HepG2 (cell line): ENCODE results near the gene KIFAP3. TPM values are rescaled to one million over a fixed set of nuclear protein-coding genes. Genes with fewer than 3 reads are reported as not detected.

Source experiments
- ARNT ChIP-seq: fragments of 450-650 bp; IDR thresholded peaks from 2 replicates; pipeline ENCODE4 v1.6.1; 2017
- ARNT2 ChIP-seq: sonication (generic); formaldehyde crosslinking; IDR thresholded peaks from 2 replicates; pipeline ENCODE4 v1.8.0; 2022; ENCODE audit warnings: mild to moderate bottlenecking, low read depth, missing genetic modification reagents, moderate library complexity
- CERS6 ChIP-seq: sonication (generic); formaldehyde crosslinking; IDR thresholded peaks from 2 replicates; pipeline ENCODE4 v1.5.0; 2020; ENCODE audit warnings: missing genetic modification reagents
- DMAP1 ChIP-seq: IDR thresholded peaks from 2 replicates; pipeline ENCODE4 v1.6.1; 2016
- ELF1 ChIP-seq: sonication (generic); formaldehyde crosslinking; IDR thresholded peaks from 2 replicates; pipeline ENCODE4 v1.4.0; 2020; ENCODE audit warnings: missing genetic modification reagents
- GMEB1 ChIP-seq: sonication (generic); formaldehyde crosslinking; IDR thresholded peaks from 2 replicates; pipeline ENCODE4 v1.5.1; 2020; ENCODE audit warnings: missing genetic modification reagents, mild to moderate bottlenecking, borderline replicate concordance
- HNF4A ChIP-seq: sonication (generic); formaldehyde crosslinking; IDR thresholded peaks from 2 replicates; pipeline ENCODE4 v1.4.0; 2020; ENCODE audit warnings: missing genetic modification reagents
- IRF2 ChIP-seq: IDR thresholded peaks from 2 replicates; pipeline ENCODE4 v1.6.1; 2018; ENCODE audit warnings: missing genetic modification reagents, missing compliant biosample characterization
- ISX ChIP-seq: sonication (generic); formaldehyde crosslinking; conservative IDR thresholded peaks from 2 replicates; pipeline ENCODE4 v1.5.0; 2020; ENCODE audit warnings: missing genetic modification reagents
- MAFK ChIP-seq, 2 experiments: IDR thresholded peaks in 1 of 2; conservative IDR thresholded peaks in 1 of 2; 2 replicates each; pipeline ENCODE4 v1.6.1; 2011; ENCODE audit warnings: improper control_type of control experiment in 2 of 2, low read length in 2 of 2
- MAX ChIP-seq: IDR thresholded peaks from 2 replicates; pipeline ENCODE4 v1.6.1; 2012; ENCODE audit warnings: inconsistent platforms
- NFE2 ChIP-seq: sonication (generic); formaldehyde crosslinking; IDR thresholded peaks from 2 replicates; pipeline ENCODE4 v1.4.0; 2020; ENCODE audit warnings: missing genetic modification reagents
- RFX1 ChIP-seq: fragments of 450-650 bp; IDR thresholded peaks from 2 replicates; pipeline ENCODE4 v1.6.1; 2017
- SNAPC5 ChIP-seq: sonication (generic); formaldehyde crosslinking; IDR thresholded peaks from 2 replicates; pipeline ENCODE4 v1.8.1; 2023; ENCODE audit warnings: mild to moderate bottlenecking, missing genetic modification reagents, borderline replicate concordance
- STAG1 ChIP-seq: sonication (generic); formaldehyde crosslinking; IDR thresholded peaks from 2 replicates; pipeline ENCODE4 v1.4.0; 2020; ENCODE audit warnings: missing genetic modification reagents
- TAF15 ChIP-seq: fragments of 200-400 bp; formaldehyde crosslinking; IDR thresholded peaks from one replicate; pipeline ENCODE4 v1.6.1; 2018; ENCODE audit warnings: mild to moderate bottlenecking, low read depth, low read length; ENCODE audit not compliant: poor library complexity, severe bottlenecking
- USF2 ChIP-seq, 2 experiments: sonication (generic) in 1 of 2; formaldehyde crosslinking in 1 of 2; IDR thresholded peaks; 2 replicates each; pipeline versions ENCODE4 v1.5.1 to v1.6.1; 2011 to 2020; ENCODE audit warnings: borderline replicate concordance in 1 of 2, low read depth in 1 of 2, low read length in 1 of 2, mild to moderate bottlenecking in 1 of 2, missing genetic modification reagents in 1 of 2, moderate library complexity in 1 of 2
- YEATS4 ChIP-seq: sonication (generic); formaldehyde crosslinking; IDR thresholded peaks from 2 replicates; pipeline ENCODE4 v1.4.0; 2020; ENCODE audit warnings: missing genetic modification reagents, borderline replicate concordance
- ZBTB7B ChIP-seq: sonication (generic); formaldehyde crosslinking; IDR thresholded peaks from 2 replicates; pipeline ENCODE4 v1.4.0; 2020; ENCODE audit warnings: missing genetic modification reagents
- ZNF274 ChIP-seq: sonication (generic); formaldehyde crosslinking; IDR thresholded peaks from 2 replicates; pipeline ENCODE4 v1.5.1; 2020; ENCODE audit warnings: mild to moderate bottlenecking, missing genetic modification reagents
- ZNF30 ChIP-seq: sonication (generic); formaldehyde crosslinking; IDR thresholded peaks from 2 replicates; pipeline ENCODE4 v1.5.0; 2020; ENCODE audit warnings: mild to moderate bottlenecking, missing genetic modification reagents
- ZNF562 ChIP-seq: sonication (generic); formaldehyde crosslinking; IDR thresholded peaks from 2 replicates; pipeline ENCODE4 v1.8.0; 2022; ENCODE audit warnings: missing genetic modification reagents, borderline replicate concordance
- ZNF629 ChIP-seq: sonication (generic); formaldehyde crosslinking; conservative IDR thresholded peaks from 2 replicates; pipeline ENCODE4 v1.5.0; 2020; ENCODE audit warnings: missing genetic modification reagents
- ZNF652 ChIP-seq: IDR thresholded peaks from 2 replicates; pipeline ENCODE4 v1.6.1; 2016; ENCODE audit warnings: low read depth, borderline replicate concordance
- polyA plus RNA-seq, 8 experiments: library from polyadenylated mRNA; depleted of rRNA in 3 of 8; stranded (reverse) in 7 of 8; unstranded in 1 of 8; fragments of >200 nt; fragmentation: Illumina TruSeq in 4 of 8; extraction: Trizol in 4 of 8; gene quantifications; 2 replicates each; pipeline versions ENCODE4 v1.2.1 to v1.2.3, GENCODE V29; 2011 to 2016; ENCODE audit warnings: low read depth in 4 of 8, missing spikeins in 1 of 8, mixed read lengths in 1 of 8; ENCODE audit not compliant: insufficient read depth in 1 of 8
- total RNA-seq, 5 experiments: library from RNA; depleted of rRNA; stranded (reverse); fragments of >200 nt; fragmentation: Illumina TruSeq; extraction: Trizol; gene quantifications; 2 replicates each; pipeline ENCODE4 v1.2.3, GENCODE V29; 2016; ENCODE audit warnings: low read depth in 1 of 5

The KIFAP3 gene
- total and polyA plus RNA-seq, 2 of the 13 experiments (the other 11 are each of a cell fraction or from before 2014, with no cell fraction given) = 3.4 to 10.0 TPM

GRCh38 chr1:170074250-170075157, at the start of gene KIFAP3 (continued):
- TF ChIP-seq ZNF274 (CRISPR knock-in tag) (no peak), DMAP1 (peak; percentile 50; the same call in 1 of the 2 replicates), ELF1 (CRISPR knock-in tag) (peak; percentile 47; the same call in 1 of the 2 replicates), ZNF562 (no peak), ZNF629 (CRISPR knock-in tag) (no peak), CERS6 (CRISPR knock-in tag) (no peak), ARNT (no peak), STAG1 (CRISPR knock-in tag) (peak; percentile 43), MAFK (conservative IDR thresholded peaks at IDR 0.05 in 1 of 2, IDR thresholded peaks at IDR 0.05 in 1 of 2; ENCODE audit: low read length in 2 of 2) (no peak), SNAPC5 (CRISPR knock-in tag) (no peak), ISX (CRISPR knock-in tag) (no peak), TAF15 (no peak), USF2 (IDR thresholded peaks at IDR 0.05; ENCODE audit: low read depth, low read length) (no peak), USF2 (CRISPR knock-in tag; IDR thresholded peaks at IDR 0.05; ENCODE audit: borderline replicate concordance) (no peak), GMEB1 (CRISPR knock-in tag) (peak; percentile 57; the same call in 1 of the 2 replicates), MAX (peak; percentile 78), ZNF30 (CRISPR knock-in tag) (no peak), IRF2 (CRISPR knock-in tag) (0 out of 2 replicates have a peak, but pooled peaks have one; percentile 26), RFX1 (peak; percentile 60; the same call in 1 of the 2 replicates), ZNF652 (CRISPR knock-in tag) (0 out of 2 replicates have a peak, but pooled peaks have one; percentile 13), YEATS4 (peak; percentile 42; the same call in 1 of the 2 replicates), ZBTB7B (CRISPR knock-in tag) (no peak), HNF4A (CRISPR knock-in tag) (peak; percentile 11; the same call in 1 of the 2 replicates), NFE2 (no peak), ARNT2 (CRISPR knock-in tag) (no peak; the same call in 1 of the 2 replicates)
